ENCODE data around the gene PCBD1.

The PCBD1 gene

DNA sequence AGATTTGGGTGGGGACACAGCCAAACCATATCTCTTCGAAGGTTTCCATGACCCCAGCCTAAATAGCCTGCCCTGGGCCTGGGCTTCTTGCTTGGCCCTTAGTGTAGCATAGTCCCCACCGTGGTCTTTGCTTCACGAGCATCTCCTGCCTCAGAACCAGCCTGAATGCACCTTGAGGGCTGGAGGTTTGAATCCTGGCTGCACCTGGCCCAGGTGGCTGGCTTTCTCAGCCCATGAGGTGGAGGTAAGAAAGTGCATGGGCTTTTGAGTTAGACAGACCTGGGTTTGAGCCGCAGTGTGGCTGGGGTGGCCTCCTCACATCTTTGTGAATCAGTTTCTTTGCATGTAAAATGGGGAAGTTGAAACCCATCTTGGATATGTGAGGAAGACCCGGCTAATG is 24.2 kb upstream of the PCBD1 start:
- no peak overlapping the region for H3K4me3 ChIP-seq (ENCODE audit: low read depth, low read length)
- TF ChIP-seq, protein P1, sequence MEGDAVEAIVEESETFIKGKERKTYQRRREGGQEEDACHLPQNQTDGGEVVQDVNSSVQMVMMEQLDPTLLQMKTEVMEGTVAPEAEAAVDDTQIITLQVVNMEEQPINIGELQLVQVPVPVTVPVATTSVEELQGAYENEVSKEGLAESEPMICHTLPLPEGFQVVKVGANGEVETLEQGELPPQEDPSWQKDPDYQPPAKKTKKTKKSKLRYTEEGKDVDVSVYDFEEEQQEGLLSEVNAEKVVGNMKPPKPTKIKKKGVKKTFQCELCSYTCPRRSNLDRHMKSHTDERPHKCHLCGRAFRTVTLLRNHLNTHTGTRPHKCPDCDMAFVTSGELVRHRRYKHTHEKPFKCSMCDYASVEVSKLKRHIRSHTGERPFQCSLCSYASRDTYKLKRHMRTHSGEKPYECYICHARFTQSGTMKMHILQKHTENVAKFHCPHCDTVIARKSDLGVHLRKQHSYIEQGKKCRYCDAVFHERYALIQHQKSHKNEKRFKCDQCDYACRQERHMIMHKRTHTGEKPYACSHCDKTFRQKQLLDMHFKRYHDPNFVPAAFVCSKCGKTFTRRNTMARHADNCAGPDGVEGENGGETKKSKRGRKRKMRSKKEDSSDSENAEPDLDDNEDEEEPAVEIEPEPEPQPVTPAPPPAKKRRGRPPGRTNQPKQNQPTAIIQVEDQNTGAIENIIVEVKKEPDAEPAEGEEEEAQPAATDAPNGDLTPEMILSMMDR (IDR thresholded peaks at IDR 0.05; ENCODE audit: low read depth, low read length): no peak

DNA sequence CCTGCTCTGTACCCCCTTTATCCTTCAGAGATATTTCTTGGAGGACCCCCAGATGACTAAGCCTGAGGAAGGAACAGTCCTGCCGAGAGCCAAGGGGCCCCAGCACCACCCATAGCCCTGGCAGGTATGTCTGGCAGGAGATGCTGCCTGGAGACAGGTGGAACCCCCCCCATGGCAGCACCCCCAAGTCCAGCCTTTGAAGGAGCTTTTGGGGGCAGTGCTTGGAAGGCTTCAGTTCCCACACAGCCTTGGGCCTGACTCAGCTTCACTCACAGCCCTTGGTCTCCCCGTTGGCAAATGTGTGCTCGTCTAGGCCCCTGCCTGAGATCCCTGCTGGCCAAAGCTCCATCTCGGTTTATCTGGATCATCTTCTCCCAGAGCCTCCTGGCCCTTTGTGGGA is 23.0 kb upstream of the PCBD1 start:
- TF ChIP-seq, protein P1 (IDR thresholded peaks at IDR 0.05; ENCODE audit: low read depth, low read length): no peak
- H3K4me3 ChIP-seq (ENCODE audit: low read depth, low read length): no peak overlapping the region

DNA sequence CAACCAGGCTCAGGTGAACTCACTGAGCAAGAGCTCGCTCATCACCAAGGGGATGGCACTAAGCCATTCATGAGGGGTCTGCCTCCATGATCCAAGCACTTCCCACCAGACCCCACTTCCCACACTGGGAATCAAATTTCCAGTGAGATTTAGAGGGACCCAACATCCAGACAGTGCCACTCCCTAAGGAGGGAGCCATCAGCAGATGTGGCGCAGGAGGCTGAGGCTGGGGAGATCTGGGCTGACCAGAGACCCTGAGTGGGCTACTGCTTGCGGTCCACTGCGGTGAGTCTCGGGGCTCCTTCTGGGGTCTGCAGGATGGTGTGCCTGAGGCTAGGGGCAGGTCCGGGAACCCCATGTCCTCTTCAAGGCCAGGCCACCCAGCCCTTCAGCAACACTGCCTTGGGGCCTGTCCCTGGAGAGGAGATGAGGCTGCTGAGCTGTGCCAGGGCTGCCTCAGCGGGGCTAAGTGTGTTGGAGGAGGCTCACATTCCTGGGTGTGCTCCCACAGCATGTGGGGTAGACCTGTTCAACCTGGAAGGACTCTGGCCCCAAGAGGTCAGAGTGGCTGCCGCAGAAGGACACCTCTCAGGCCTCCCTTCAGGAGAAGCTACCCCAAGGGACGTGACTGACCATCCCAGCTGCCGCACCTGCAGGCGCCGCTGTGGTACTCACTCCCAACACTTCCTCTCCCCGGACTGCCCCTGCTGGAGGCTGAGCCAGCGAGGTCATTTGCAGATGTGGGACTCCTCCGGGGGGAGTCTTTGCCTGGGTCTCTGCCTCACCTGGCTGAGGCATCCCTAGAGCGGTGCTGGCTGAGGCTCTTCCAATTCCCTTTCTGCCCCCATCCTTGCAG is 22.3 kb upstream of the PCBD1 start:
- no peak overlapping the region for H3K4me3 ChIP-seq (ENCODE audit: low read depth, low read length)
- TF ChIP-seq, protein P1 (IDR thresholded peaks at IDR 0.05; ENCODE audit: low read depth, low read length): no peak

DNA sequence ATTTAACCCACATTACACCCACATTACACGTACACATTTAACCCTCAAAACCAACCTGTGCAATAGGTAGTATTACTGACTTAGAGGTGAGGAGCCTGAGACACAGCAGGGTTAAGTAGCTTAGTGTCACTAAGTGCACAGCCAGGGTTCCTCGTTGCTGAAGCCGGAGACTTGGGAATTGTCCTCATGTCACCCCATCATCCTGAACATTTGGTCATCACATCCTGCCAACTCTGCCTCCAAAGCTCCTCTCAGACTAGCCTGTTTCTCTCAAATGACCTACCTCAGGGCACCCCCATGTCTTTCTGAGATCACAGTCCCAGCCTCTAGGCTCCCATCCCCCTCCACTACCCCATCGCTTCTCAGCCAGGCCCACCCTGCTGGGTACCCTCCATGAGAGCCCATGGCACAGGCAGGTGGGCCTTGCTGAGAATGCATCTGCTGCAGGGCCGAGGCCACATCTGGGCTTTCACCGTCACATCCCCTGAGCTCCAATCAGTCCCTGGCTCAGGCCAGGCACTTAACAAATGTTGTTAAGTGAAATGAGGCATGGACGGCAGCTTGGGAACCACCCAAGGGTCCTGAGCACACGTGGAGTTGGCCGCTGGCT is 21.1 kb upstream of the PCBD1 start:
- H3K4me3 ChIP-seq (ENCODE audit: low read depth, low read length): no peak overlapping the region

DNA sequence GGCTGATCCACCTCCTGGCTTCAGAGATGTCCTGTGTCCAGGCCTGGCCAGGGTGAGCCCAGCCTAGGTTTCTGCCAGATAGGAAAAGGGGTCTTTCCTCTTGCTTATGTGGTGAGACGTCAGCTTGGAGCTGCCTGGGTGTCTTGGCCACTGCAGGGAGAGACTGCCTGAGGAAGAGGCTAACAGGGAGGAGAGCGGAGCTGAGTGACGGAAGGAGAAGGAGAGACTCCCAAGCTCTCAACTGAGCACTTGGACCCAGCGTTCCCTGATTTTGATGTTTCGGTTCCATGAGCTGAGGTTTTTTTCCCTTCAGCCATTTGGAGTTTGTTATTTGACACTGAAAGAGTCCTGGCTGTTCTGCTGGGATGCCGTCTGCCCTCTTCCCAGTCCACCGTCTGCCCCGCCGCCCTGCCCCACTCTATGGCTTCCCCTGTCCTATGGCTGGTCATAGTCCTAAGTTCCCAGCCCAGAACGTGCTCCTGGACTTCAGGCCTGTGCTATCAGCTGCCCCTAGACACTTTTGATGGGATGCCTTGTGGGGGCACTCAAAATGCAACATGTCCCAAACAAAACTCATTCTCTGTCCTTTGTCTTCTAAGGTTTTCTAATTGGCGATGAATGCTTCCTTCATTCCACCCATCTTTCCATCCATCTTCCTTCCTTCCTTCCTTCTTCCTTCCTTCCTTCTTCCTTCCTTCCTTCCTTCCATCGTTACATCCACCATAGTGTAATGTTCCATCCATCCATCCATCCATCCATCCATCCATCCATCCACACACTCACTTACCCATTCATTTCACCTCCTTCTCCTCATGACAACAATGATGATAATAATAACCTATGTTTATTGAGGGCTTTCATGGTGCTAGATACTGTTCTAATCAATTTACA is 20.3 kb upstream of the PCBD1 start:
- no peak overlapping the region for H3K4me3 ChIP-seq (ENCODE audit: low read depth, low read length)
- TF ChIP-seq, protein P1 (IDR thresholded peaks at IDR 0.05; ENCODE audit: low read depth, low read length): no peak

More for the DNA sequence above, 21.1 kb upstream of the PCBD1 start:
- TF ChIP-seq, protein P1 (IDR thresholded peaks at IDR 0.05; ENCODE audit: low read depth, low read length): no peak

DNA sequence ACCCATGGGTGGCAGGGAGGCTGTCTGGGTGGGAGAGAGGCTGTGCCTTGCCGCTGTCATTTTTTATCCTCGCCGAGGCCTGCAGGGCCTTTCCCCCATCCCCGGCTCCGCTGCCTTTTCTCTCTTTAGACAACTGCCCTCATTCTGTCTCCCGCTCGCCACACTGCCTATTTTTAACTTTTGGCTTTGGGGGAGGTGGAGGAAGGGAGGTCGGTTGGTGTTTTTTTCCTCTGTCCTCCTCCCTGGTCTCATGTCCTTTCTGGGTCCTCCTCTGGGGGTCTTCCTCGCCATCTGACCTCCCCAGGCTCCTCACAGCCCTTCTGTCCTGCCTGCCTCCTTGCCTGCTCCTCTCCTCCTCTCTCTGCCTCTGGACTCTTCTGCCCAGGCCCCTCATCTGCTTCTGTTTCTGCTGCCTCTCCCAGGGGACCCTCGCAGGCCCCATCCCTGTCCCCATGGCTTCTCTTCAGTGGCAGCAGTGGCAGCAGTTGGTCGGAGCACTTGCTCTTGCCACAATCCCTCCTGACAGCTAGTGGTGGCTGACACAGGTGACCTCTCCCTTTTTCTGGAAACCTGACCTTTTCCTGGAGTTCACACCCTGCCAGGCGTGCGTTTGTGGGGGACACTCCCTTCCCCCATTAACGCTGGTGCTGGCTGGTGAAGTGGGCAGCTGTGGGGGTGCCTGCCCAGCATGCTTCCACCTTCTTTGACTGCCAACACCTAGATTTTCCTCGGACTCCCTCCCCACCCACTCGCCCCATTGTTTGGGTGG is 19.5 kb upstream of the PCBD1 start:
- no peak overlapping the region for H3K4me3 ChIP-seq (ENCODE audit: low read depth, low read length)
- TF ChIP-seq, protein P1 (IDR thresholded peaks at IDR 0.05; ENCODE audit: low read depth, low read length): no peak
